HT1080 (cell line): Measurements from ENCODE around the gene INSL3. TPM values are rescaled to one million over a fixed set of nuclear protein-coding genes. Genes with fewer than 3 reads are reported as not detected.
"Not testable (repeated sequence)": the region's sequence is repeated elsewhere in the genome, so short reads cannot be mapped to it uniquely, and the experiment has no call there.

Source experiments
- DNase-seq: peaks from one replicate; pipeline ENCODE4 v3.0.0-alpha.2; 2015; ENCODE audit warnings: low read depth
- total RNA-seq: library from RNA; depleted of rRNA; stranded (reverse); fragments of >200 nt; shearing (Covaris generic); gene quantifications from 2 replicates; pipeline ENCODE4 v1.2.3, GENCODE V29; 2014

Gene INSL3
- total RNA-seq, 1 experiment from 2014 or later: not detected

GRCh38 chr19:17790059-17790780 is 31.1 kb downstream of the INSL3 start:
- DNase-seq: no peak

GRCh38 chr19:17788632-17789031 is 32.7 kb downstream of the INSL3 start:
- no peak for DNase-seq

DNA sequence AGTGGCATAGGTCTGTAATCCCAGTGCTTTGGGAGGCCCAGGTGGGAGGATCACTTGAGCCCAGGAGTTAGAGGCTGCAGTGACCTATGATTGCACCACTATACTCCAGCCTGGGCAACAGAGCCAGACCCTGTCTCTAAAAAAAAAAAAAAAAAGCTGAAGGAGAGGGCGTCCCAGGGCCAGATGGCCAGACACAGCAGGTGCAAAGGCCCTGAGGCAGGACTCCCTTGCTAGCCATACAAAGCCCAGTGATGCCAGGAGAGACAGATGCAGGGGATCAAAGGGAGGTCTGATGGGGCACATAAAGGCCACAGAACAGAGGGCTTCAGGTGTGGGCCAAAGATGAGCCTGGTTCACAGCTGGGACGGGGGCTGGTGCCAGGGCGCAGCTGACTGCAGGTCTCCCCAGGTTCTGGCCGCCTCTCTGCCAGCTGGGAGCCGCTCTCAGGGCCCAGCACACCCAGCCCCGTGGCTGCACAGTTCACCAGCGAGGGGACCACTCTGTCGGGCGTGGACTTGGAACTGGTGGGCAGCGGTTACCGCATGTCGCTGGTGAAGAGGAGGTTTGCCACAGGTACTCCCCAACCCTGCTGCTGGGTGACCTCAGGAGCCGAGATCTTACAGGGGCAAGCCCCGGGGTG is 33.9 kb downstream of the INSL3 start:
- no peak for DNase-seq

GRCh38 chr19:17784201-17785008 is 36.9 kb downstream of the INSL3 start:
- peak; percentile 52 for DNase-seq

GRCh38 chr19:17783721-17784120 is 37.6 kb downstream of the INSL3 start:
- not testable (repeated sequence) for DNase-seq

DNA sequence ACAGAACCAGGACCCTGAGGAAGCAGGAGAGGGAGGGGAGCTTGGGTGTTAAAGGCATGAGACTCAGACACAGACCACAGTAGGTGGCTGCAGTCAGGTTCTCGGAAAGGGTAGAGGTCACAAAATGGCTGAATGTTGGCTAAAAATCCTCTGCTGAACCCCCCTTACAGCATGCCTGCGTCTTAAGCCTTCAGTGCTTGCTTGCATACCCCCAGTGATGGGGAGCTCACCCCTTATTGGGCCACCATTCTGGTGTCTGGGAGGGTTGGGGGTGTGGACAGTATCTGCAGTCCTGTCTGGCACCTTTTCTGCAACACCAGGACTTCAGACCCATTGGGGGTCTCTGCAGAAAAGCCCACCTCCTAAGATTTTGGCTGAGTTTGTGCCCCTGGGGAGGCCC is 40.5 kb downstream of the INSL3 start:
- no peak for DNase-seq

DNA sequence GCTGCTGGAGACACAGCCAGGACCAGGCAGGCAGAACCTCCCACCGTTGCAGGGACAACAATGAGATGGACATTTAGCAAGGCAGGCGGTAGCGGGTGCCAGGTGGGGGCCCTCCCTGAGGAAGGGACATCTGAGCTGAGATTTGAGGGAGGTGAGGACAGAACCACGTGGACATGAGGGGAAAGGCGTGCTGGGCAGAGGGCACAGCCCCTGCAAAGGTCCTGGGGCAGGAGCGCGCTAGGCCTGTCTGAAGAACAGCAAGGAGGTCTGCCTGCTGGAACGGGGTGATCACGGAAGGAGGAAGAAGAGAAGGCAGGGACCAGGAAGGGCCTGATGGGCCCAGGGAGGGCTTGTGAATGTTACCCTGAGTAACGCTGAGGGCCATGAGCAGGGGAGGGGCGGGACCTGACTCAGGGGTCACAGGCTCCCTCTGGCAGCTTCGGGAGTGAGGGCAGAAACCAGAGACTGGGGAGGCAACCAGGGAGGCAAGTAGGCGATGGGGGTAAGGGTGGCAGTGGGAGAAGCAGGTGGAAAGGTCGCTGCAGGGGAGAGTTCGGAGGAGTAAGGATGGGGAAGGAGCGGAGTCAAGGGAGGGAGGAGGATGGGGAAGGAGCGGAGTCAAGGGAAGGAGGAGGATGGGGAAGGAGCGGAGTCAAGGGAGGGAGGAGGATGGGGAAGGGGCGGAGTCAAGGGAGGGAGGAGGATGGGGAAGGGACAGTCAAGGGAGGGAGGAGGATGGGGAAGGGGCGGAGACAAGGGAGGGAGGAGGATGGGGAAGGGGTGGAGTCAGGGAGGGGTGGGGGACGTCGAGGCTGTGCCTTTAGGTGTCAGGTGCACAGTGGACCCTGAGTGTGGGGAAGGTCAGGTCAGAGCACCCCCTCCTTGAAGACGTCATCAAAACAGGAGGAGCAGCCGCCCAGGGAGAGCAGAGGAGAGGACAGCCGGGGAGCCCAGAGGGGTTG is 42.1 kb downstream of the INSL3 start:
- no peak for DNase-seq

GRCh38 chr19:17778251-17778967 is 42.9 kb downstream of the INSL3 start:
- DNase-seq: no peak

- DNase-seq: not testable (repeated sequence)
These were observed 43.5 kb downstream of the INSL3 start for GRCh38 chr19:17777840-17778239.

GRCh38 chr19:17775991-17776803 is 45.1 kb downstream of the INSL3 start:
- DNase-seq: no peak

- DNase-seq: peak; percentile 58
These were observed 45.9 kb downstream of the INSL3 start for GRCh38 chr19:17775245-17775927.

- no peak for DNase-seq
These were observed 49.1 kb downstream of the INSL3 start for GRCh38 chr19:17772172-17772571.

- no peak for DNase-seq
These were observed 50.7 kb downstream of the INSL3 start for GRCh38 chr19:17770613-17771012.

GRCh38 chr19:17767559-17767958 is 53.8 kb downstream of the INSL3 start:
- no peak for DNase-seq

GRCh38 chr19:17766543-17767131 is 54.7 kb downstream of the INSL3 start:
- DNase-seq: peak; percentile 70
